ENCODE measurements around the gene MYCL. TPM values are rescaled to one million over a fixed set of nuclear protein-coding genes. Genes with fewer than 3 reads are reported as not detected.

The MYCL gene
- total RNA-seq, 1 experiment from 2014 or later: 18.4 TPM

DNA sequence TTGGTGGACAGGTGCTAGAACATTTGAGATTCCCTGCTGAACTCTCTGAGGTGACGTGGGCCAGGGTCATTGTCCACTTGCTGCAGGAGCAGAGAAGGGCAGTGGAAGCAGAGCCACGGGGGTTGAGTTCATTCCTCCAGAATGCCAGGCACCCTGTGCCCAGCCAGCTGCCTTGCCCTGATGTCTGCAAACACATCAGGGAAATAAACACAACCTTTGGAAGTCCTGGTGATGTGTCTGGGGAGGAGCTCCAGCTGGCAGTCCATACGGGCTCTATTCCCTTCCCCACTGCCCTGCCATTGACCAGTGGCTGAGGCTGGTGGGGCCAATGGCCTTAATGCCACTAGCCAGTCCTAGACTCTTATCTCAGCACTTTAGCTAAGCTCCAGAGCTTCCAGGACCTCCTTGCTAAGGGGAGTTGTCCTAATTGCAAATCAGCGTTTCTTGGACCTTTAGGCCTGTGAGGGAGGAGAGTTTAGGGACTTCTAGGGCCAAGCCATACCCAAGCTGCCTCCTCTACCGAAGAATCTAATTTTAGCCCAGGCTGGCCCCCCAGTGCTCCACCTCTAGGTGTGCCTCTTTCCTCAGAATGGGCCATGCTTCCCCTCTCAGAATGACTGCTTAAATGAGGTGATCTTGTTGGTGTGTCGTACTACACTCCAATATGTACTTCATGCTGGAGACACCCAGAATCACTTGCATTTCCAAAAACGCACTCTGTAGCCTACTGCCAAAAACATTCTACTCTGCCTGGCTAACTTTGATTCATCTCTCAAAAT, 27.3 kb upstream of the MYCL start:
- no peaks in the 10 kb centered on the region for H3K9me3 ChIP-seq (ENCODE audit: control insufficient read depth, low read depth, low read length)
- TF ChIP-seq, protein P1, sequence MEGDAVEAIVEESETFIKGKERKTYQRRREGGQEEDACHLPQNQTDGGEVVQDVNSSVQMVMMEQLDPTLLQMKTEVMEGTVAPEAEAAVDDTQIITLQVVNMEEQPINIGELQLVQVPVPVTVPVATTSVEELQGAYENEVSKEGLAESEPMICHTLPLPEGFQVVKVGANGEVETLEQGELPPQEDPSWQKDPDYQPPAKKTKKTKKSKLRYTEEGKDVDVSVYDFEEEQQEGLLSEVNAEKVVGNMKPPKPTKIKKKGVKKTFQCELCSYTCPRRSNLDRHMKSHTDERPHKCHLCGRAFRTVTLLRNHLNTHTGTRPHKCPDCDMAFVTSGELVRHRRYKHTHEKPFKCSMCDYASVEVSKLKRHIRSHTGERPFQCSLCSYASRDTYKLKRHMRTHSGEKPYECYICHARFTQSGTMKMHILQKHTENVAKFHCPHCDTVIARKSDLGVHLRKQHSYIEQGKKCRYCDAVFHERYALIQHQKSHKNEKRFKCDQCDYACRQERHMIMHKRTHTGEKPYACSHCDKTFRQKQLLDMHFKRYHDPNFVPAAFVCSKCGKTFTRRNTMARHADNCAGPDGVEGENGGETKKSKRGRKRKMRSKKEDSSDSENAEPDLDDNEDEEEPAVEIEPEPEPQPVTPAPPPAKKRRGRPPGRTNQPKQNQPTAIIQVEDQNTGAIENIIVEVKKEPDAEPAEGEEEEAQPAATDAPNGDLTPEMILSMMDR (conservative IDR thresholded peaks at IDR 0.05): no peak
- H3K23me2 ChIP-seq (ENCODE audit: insufficient read length, low read depth, low read length, poor library complexity, severe bottlenecking): no peaks in the 10 kb centered on the region
- Mint-ChIP-seq H3K9me3 (peaks cover 0 to 3% of the 10 kb centered on the region in 2 experiments; a peak in 1 of 5 replicates), H3K36me3 (ENCODE audit: insufficient read depth in 1 of 3, low read depth in 3 of 3) (0 out of 7 replicates have a peak, but pooled peaks cover 0 to under 1% (median 0%) of the 10 kb centered on the region in 3 experiments), H3K27me3 (ENCODE audit: low read depth) (peaks cover 27% of the 10 kb centered on the region), H3K4me3 (no peak overlapping the region), H3K27ac (peak overlapping the region in 1 of 3 experiments; percentile 51; a peak in 1 of 7 replicates), H3K4me1 (peaks cover 14 to 15% of the 10 kb centered on the region in 2 experiments)
- no peak overlapping the region for H3K14ac ChIP-seq (ENCODE audit: insufficient read depth, low read length)
- no peaks in the 10 kb centered on the region for H4K20me1 ChIP-seq (ENCODE audit: control insufficient read depth, insufficient read depth, insufficient read length)
- H3T11ph ChIP-seq (ENCODE audit: low read length): no peak overlapping the region
- no peak overlapping the region for H3K4me2 ChIP-seq (ENCODE audit: insufficient read depth, insufficient read length, low read length)
- no peak overlapping the region for H2AK5ac ChIP-seq (ENCODE audit: insufficient read length, low read length)
- WGBS (ENCODE audit: extremely low coverage, insufficient read length, low lambda C conversion rate): no CpG with 5 or more reads among the region's 7 CpGs
- H2BK120ac ChIP-seq (ENCODE audit: low read depth, low read length, poor library complexity, severe bottlenecking): no peak overlapping the region
- H2AFZ ChIP-seq (ENCODE audit: low read length): no peak overlapping the region
- no peak overlapping the region for H3K18ac ChIP-seq (ENCODE audit: insufficient read length, low read depth, low read length)
- H3K79me1 ChIP-seq (ENCODE audit: insufficient read depth, low read depth, low read length, poor library complexity, severe bottlenecking): no peaks in the 10 kb centered on the region
- H2BK20ac ChIP-seq (ENCODE audit: low read depth, low read length, poor library complexity, severe bottlenecking): no peak overlapping the region
- no peak overlapping the region for H2BK15ac ChIP-seq (ENCODE audit: low read depth, low read length)
- no peak overlapping the region for H3K4ac ChIP-seq (ENCODE audit: low read depth, low read length)
- no peak overlapping the region for H3K56ac ChIP-seq (ENCODE audit: insufficient read length, low read depth, low read length)
- H3K79me2 ChIP-seq (ENCODE audit: insufficient read depth, low read length): no peaks in the 10 kb centered on the region
- H4K5ac ChIP-seq (ENCODE audit: insufficient read length, low read depth, low read length): no peak overlapping the region
- H3K27ac ChIP-seq (ENCODE audit: insufficient read length, low read depth, low read length): no peak overlapping the region
- no peak for DNase-seq
- no peak overlapping the region for H4K91ac ChIP-seq (ENCODE audit: insufficient read length, low read depth, low read length)
- H4K8ac ChIP-seq (replicated peaks; ENCODE audit: insufficient read length, low read depth, low read length): no peak overlapping the region
- H3K9ac ChIP-seq (ENCODE audit: extremely low read depth, insufficient read length, low read length): no peak overlapping the region
- no peak overlapping the region for H2BK5ac ChIP-seq (ENCODE audit: insufficient read length, low read length)
- no peaks in the 10 kb centered on the region for H3K4me1 ChIP-seq (ENCODE audit: insufficient read depth, low read length)
- no peak overlapping the region for H3K23ac ChIP-seq (ENCODE audit: insufficient read length, low read depth, low read length)
- H3K27me3 ChIP-seq (ENCODE audit: insufficient read depth, low read length): no peaks in the 10 kb centered on the region
- no peak overlapping the region for H2BK12ac ChIP-seq (ENCODE audit: insufficient read length, low read depth, low read length)
